ENCODE data around the gene ERCC5. TPM values are rescaled to one million over a fixed set of nuclear protein-coding genes. Genes with fewer than 3 reads are reported as not detected.

The ERCC5 gene
- total and polyA plus RNA-seq, 2 donors (not counting 1 experiment from before 2014, with no cell fraction given): 34.7 to 88.3 TPM

GRCh38 chr13:102902789-102903347 lies 57.0 kb downstream of the ERCC5 start:
- Histone ChIP-seq H3K36me3 (replicated peaks in 1 of 2; ENCODE audit: control extremely low read depth in 1 of 2, control insufficient read depth in 1 of 2, extremely low read depth in 1 of 2, insufficient read depth in 2 of 2, low read length in 1 of 2) (no peaks in the 10 kb centered on the region), H3K27me3 (replicated peaks in 1 of 4; ENCODE audit: control extremely low read depth in 1 of 4, control insufficient read depth in 3 of 4, insufficient read depth in 4 of 4, low read length in 3 of 4) (no peaks in the 10 kb centered on the region), H3K79me2 (ENCODE audit: control insufficient read depth, insufficient read depth, low read length) (no peaks in the 10 kb centered on the region), H3K9me3 (ENCODE audit: control extremely low read depth in 1 of 3, control insufficient read depth in 2 of 3, insufficient read depth in 1 of 3, low read length in 2 of 3) (no peaks in the 10 kb centered on the region), H3K27ac (ENCODE audit: low read length in 2 of 2) (no peak overlapping the region), H3K4me3 (ENCODE audit: control extremely low read depth in 1 of 5, extremely low read depth in 1 of 5, insufficient read depth in 1 of 5, low read depth in 2 of 5, low read length in 4 of 5) (no peak overlapping the region), H3K9ac (ENCODE audit: low read length) (no peak overlapping the region), H2AFZ (ENCODE audit: insufficient read depth, low read depth, low read length, poor library complexity, severe bottlenecking) (no peak overlapping the region), H4K20me1 (ENCODE audit: control insufficient read depth, insufficient read depth, low read length, poor library complexity, severe bottlenecking) (no peaks in the 10 kb centered on the region), H3K4me2 (replicated peaks; ENCODE audit: low read depth, low read length, poor library complexity, severe bottlenecking) (no peak overlapping the region), H3K4me1 (ENCODE audit: control insufficient read depth in 2 of 2, insufficient read depth in 2 of 2, low read length in 2 of 2) (peaks cover 6% of the 10 kb centered on the region in 2 donors)
- Mint-ChIP-seq H3K27ac (no peak overlapping the region), H3K4me3 (no peak overlapping the region), H3K4me1 (peaks cover 3% of the 10 kb centered on the region), H3K9me3 (ENCODE audit: insufficient read depth) (no peaks in the 10 kb centered on the region), H3K27me3 (peaks cover 9% of the 10 kb centered on the region)
- ChIA-PET CTCF (interaction anchor here (0.9 kb wide), 1 partner anchor 32 kb away, joined by 4 read pairs; no protein-coding TSS in a partner anchor), POLR2A (no interaction called here)
- DNase-seq (no peak), ATAC-seq (ENCODE audit: low read depth) (no peak)
- TF ChIP-seq CTCF (IDR thresholded peaks at IDR 0.05): no peak
- intact Hi-C loops (cut with micrococcal nuclease): no loop called here
- 92% methylated on average over 11 of the region's 12 CpGs for WGBS (ENCODE audit: insufficient coverage)

- ATAC-seq (ENCODE audit: low read depth) (no peak), DNase-seq (peak; percentile 9)
- no peaks in the 10 kb centered on the region for H3K27me3 ChIP-seq (replicated peaks in 1 of 4; ENCODE audit: control extremely low read depth in 1 of 4, control insufficient read depth in 3 of 4, insufficient read depth in 4 of 4, low read length in 3 of 4)
- 74% methylated on average over 7 of the region's 14 CpGs for WGBS (ENCODE audit: insufficient coverage)
- no peak overlapping the region for H3K4me3 ChIP-seq (ENCODE audit: control extremely low read depth in 1 of 5, extremely low read depth in 1 of 5, insufficient read depth in 1 of 5, low read depth in 2 of 5, low read length in 4 of 5)
- H4K20me1 ChIP-seq (ENCODE audit: control insufficient read depth, insufficient read depth, low read length, poor library complexity, severe bottlenecking): no peaks in the 10 kb centered on the region
- no peaks in the 10 kb centered on the region for H3K36me3 ChIP-seq (replicated peaks in 1 of 2; ENCODE audit: control extremely low read depth in 1 of 2, control insufficient read depth in 1 of 2, extremely low read depth in 1 of 2, insufficient read depth in 2 of 2, low read length in 1 of 2)
- H3K27ac Mint-ChIP-seq: no peak overlapping the region
- H3K4me1 ChIP-seq (ENCODE audit: control insufficient read depth in 2 of 2, insufficient read depth in 2 of 2, low read length in 2 of 2): peaks cover 0 to under 1% of the 10 kb centered on the region in 2 donors
- no peak for TF ChIP-seq EZH2 (IDR thresholded peaks at IDR 0.05; ENCODE audit: borderline replicate concordance, insufficient read depth, low read depth, low read length, poor library complexity, severe bottlenecking)
- peak; percentile 41 for TF ChIP-seq CTCF (IDR thresholded peaks at IDR 0.05)
- no peak overlapping the region for H3K4me2 ChIP-seq (replicated peaks; ENCODE audit: low read depth, low read length, poor library complexity, severe bottlenecking)
- no peak overlapping the region for H3K9ac ChIP-seq (ENCODE audit: low read length)
- peaks cover under 1% of the 10 kb centered on the region for H3K4me1 Mint-ChIP-seq
- no peak overlapping the region for H3K4me3 Mint-ChIP-seq
- POLR2A ChIA-PET: no interaction called here
- CTCF ChIA-PET: interaction anchor here (0.9 to 1.4 kb wide), 2 partner anchors 11 to 33 kb away, joined by 4 to 5 read pairs; no protein-coding TSS in a partner anchor
- H3K79me2 ChIP-seq (ENCODE audit: control insufficient read depth, insufficient read depth, low read length): no peaks in the 10 kb centered on the region
- H3K27me3 Mint-ChIP-seq: peaks cover 12% of the 10 kb centered on the region
- no peaks in the 10 kb centered on the region for H3K9me3 ChIP-seq (ENCODE audit: control extremely low read depth in 1 of 3, control insufficient read depth in 2 of 3, insufficient read depth in 1 of 3, low read length in 2 of 3)
- no peaks in the 10 kb centered on the region for H3K9me3 Mint-ChIP-seq (ENCODE audit: insufficient read depth)
- no peak overlapping the region for H2AFZ ChIP-seq (ENCODE audit: insufficient read depth, low read depth, low read length, poor library complexity, severe bottlenecking)
- intact Hi-C loops (cut with micrococcal nuclease): no loop called here
- H3K27ac ChIP-seq (ENCODE audit: low read length in 2 of 2): no peak overlapping the region
Measured at GRCh38 chr13:102903659-102904407, 58.0 kb downstream of the ERCC5 start.
